ENCODE data around the gene CRNN.

CRNN gene

DNA sequence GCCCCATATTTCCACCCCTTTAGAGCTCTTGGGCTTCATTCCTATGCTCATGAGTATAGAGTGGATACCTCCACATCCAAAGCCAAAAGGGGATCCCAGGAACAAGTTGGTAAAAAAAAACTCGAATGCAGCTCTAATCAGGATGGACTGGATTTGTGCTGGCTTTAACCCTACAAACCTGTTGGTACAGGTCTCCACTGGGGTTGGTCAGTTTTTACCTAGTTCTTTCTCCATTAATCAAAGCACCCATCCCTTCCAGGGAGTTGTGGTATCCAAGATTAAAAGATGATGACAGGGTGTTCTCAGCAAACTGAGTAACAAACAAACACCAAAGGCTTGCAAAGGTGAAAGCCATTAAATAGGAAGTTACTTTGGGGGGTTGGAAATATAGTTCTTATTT, 5.9 kb upstream of the CRNN start:
- DNase-seq (ENCODE audit: low read depth): no peak

DNA sequence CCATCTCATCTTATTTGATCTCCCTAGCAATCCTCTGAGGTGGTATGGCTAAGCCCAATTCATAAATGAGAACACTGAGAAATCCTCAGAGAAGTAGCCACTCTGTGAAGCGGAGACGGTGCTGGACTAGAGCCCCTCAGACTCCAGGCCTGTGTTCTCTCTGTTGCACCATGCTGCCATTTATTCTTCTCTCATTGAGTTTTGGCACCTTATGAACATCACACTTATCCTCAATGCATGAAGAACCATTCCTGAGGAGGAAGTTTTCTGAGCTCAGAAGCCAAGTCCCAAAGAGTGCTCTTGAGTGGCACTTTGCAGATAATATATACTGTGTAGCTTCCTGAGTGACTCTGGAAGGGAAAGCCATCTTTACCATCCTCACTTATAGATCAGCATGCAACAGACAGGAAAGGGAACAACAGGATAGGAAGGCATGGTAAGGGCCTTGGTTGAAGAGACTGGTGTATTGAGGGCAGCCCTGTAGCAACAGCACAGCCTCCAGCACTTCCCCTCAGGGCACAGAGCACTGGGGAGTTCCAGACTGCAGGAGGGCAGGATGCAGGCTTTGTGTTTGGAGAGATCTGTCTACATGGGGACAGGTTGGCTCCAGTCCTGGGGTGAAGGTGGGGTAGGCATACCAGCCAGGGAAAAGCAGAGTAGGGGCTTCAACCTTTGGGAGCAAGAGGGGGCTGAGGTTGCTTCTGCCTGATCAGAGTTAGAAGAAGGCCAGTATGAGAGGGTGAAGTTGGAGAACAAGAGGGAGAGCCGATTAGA, 1.6 kb upstream of the CRNN start:
- no peak for DNase-seq (ENCODE audit: low read depth)

DNA sequence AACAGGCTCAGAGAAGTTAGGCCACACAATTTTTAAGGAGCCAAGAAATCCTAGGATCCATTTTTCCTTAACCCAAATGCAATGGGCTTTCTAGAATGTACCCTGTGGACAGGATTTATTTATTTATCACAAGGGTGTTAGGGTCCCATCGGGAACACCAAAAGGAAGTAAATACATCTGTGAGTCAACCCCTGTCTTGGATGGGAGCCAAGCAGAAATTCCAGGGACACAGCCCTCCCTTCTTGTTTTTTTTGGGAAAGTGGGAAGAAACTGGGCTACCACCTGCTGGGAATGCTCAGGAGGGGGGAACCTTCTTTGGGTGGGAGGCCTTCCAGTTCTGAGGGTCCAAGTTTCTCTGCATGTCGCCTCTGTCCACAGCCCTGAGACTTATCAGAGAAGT, 1.3 kb downstream of the CRNN start:
- no peak for DNase-seq (ENCODE audit: low read depth)

DNA sequence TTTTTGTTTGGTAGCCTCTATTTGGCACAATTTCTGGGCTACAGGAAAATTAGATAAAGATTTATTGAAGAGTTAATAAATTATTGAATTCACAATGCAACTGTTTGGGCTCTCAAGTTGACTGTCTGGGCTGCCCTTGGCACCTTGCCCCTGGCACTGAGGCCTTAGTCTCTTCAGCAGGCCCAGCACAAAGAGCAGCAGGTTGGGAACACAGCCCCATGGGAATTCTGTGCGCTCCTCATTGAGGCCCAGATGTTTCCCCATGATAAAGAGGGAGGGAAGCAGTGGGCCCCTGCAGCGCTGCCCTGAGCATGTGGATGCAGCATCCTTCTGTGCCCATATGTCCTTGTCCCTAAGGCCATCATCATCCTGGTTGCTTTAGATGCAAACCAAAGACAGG, 2.9 kb downstream of the CRNN start:
- no peak for DNase-seq (ENCODE audit: low read depth)

DNA sequence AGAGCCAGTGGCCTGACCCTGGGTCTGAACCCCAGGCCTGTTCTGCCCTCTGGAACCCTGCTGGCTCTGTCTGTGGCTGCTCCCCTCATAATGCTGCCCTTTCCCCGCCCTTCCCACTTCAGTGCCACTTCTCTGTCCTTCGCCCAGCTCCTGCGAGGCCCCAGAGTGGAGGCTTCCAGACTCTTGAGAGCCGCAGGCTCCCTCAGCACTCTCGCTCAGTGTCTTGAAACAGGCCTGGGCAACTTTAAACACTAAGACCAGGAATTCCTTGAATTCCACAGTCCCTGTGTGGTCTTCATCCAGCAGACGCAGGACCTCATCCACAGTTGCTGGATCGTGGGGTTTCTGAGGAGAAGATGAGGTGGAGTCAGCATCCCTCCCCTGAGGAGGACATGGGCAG, 3.5 kb downstream of the CRNN start:
- DNase-seq (ENCODE audit: low read depth): no peak

DNA sequence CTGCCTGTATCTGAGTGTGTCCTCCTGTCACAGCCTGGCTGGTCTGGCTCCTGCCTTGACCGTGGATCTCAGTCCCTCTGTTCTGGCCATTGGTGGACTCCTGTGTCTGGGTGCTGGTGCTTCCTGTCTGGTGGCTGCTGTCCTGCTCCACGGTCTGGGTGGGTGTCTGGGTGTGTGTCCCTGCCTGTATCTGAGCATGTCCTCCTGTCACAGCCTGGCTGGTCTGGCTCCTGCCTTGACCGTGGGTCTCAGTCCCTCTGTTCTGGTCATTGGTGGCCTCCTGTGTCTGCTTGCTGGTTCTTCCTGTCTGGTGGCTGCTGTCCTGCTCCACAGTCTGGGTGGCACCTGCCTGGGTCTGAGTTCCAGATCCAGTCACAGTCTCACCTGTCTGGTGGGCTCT, 4.0 kb downstream of the CRNN start:
- DNase-seq (ENCODE audit: low read depth): no peak

DNA sequence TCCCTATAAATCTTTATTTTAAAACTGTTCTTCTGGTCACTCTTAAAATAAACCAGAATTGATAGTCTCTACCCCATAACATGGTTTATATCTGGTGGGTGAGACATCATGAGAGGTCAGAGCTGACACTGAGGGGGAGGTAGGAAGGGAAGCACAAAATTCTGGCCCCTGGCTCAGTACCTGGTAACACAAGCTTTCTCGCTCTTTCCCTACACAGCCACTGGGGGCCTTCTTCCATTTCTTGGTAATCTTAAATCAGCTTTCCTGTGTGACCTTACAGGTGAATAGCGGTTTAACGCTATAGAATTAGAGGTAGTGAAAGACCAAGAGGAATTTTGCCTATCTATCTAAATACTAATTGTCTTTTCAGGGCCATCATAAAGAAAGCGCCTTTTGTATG, 5.4 kb downstream of the CRNN start:
- no peak for DNase-seq (ENCODE audit: low read depth)

DNA sequence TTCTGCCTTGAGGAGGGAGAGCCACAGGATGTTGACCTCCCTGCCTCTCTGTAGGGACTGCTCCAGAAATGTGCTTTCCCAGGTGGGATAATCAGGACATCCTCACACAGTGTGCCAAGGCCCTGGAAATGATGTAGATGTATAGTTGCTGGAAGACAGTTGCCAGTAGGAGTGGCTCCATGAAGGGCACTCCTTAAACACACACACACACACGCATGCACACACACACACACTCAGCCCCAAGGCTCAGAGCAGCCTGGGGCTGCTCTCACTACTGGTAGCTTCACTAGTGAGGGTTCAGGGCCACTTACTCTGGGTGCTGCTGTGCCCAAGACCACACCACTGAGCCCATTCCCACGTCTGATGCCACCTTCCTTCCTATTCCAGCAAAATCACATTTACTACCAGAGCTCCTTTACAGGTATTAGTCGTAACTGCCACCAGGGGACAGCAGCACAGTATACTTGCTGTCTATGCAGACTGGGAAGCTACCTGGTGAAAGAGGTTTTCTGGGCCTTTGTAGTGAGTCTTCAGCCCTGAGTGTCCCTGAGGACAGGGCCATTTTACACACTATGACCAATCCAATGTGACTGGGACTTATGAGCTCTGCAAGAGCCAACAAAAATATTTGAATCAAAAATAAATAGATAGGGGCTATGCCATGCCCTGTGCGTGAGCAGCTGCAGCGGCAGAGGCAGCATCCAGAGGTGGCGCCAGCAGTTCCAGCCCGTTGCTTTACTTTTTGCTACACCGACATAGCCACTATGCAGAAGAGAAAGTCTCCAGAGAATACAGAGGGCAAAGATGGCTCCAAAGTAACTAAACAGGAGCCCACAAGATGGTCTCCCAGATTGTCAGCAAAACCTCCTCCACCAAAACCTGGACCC, 15.0 kb downstream of the CRNN start:
- no peak for DNase-seq (ENCODE audit: low read depth)

DNA sequence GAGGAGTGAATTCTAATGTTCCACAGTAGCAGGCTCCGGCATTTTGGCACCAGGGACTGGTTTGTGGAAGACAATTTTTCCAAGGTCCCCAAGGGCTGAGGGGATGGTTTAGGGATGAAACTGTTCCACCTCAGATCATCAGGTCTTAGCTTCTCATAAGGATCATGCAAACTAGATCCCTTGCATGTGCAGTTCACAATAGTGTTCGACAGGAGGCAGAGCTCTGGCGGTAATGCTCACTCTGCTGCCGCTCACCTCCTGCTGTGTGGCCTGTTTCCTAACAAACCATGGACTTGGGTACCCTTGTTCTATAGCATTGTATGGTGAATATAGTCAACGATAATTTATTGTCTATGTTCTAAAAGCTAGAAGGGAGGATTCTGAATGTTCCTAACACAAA, 16.6 kb downstream of the CRNN start:
- DNase-seq (ENCODE audit: low read depth): no peak

DNA sequence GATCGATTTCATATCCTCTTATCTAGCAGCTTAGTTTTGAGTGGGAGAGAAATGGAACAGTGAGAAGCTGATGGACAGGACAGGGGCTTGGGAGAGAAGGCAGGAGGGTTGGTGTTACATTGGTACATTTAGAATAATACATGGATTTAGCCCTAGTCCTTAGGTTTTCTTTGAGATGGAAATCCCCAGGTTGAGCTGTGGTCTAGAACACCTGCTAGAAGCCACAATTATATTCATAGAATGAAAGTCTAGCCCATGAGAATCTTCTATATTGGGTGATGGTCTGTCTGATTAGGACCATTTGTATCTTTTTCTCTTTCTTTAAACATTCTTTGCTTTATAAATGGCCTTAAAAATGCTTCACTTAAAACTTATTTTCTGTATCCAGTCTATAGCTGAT, 19.9 kb downstream of the CRNN start:
- DNase-seq (ENCODE audit: low read depth): no peak

DNA sequence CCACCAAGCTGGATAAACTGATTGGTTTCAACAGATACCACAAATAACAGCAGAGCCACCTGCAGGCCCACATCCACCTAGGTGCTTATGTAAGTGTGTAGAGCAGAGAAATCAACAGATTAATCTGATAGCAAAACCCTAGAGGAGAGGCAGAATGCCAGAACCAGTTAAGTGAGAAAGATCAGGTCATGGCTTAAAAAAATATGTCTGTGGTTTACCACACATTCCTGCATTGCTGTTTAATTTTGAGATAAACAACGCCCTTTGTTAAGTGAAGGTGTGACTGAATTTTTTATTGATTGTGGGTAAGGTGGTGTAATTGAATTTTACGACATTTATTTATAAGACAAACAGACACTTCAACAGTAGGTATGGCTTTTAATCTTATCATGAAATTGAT, 21.2 kb downstream of the CRNN start:
- no peak for DNase-seq (ENCODE audit: low read depth)

DNA sequence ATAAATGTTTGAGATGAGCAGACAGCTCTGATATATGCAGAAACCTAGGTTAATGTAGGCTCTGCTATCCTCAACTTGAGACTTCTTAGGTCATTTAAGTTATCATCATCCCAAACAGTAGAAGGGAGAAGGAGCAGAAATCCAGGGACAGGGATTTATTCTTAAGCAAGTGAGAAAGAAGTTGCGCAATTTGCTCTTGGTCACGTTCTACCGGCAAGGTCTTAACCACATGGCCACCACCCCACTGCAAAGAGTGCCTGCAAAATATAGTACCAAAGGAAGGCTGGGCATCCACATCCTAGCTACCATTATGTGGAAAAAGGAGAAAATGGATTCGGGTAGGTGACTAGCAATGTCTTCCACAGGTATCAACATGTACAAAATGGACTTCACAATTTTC, 25.2 kb downstream of the CRNN start:
- DNase-seq (ENCODE audit: low read depth): no peak

DNA sequence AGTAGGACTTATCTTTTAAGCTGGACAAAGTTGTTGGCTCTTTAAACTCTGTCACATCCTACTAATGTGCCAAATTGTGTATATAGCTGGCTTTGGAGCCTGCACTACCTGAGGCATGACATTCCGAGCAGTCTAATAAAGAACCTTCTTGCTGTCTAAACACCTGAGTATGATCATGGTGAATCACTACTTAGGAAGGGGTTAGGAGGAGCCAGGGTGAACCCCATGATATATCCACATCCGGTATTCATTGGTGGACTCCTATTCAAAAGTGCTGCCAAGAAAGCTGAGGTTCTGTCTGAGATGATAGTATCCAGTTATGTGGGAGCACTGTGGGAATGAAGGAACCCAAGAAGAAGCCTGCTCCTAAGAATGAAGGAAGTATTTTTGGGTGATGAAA, 27.1 kb downstream of the CRNN start:
- DNase-seq (ENCODE audit: low read depth): no peak

DNA sequence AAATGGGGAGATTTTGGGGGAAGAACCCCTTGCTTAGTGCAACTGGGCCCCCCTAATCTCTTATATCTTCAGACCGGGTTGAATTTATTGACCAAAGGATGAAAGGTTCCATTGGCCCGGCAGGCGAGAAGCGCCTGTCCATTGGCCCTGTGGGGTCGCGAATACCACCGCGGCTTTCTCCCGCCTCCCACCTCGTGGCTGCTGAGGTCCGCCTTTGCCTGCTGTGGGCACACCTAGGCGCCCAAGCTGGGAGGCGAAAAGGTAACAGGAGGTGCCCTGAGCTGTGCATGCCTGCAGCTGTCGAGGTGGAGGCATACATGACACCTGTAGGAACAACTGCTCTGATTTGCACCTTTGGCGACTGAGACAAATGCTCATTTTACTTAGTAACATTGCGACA, 33.1 kb downstream of the CRNN start:
- no peak for DNase-seq (ENCODE audit: low read depth)

DNA sequence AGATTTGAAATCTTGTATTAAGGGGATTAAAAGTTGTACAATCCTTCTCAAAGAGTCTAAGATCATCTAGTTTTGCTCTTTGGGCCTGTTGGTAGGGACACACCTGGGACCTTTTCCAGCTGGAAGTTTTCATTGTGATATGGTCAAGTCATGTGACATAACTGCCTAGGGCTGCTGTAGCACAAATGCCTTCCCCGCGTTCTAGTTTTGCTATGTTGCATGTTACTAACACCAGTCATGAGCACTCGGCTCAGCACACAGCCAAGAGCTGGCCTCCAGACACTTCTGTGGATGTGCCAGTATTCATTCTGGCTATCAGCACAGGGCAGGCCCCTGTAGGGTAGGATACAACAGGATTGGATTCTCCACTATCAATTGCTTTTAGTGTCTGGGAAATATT, 39.6 kb downstream of the CRNN start:
- DNase-seq (ENCODE audit: low read depth): no peak

DNA sequence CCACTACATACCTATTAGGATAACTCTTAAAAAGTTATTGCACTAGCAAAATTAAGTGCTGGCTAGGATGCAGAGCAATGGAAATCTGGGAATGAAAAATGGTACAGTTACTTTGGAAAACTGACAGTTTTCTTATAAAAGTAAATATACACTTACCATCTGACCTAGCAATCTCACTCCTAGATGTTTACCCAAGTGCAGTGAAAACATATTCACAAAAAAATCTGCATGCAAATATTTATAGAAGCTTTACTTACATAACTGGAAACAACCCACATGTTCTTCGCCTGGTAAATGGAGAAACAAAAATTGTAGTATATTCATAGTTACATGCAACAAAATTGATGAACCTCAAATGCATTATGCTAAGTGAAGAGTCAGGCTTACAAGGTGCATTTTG, 41.4 kb downstream of the CRNN start:
- DNase-seq (ENCODE audit: low read depth): no peak

DNA sequence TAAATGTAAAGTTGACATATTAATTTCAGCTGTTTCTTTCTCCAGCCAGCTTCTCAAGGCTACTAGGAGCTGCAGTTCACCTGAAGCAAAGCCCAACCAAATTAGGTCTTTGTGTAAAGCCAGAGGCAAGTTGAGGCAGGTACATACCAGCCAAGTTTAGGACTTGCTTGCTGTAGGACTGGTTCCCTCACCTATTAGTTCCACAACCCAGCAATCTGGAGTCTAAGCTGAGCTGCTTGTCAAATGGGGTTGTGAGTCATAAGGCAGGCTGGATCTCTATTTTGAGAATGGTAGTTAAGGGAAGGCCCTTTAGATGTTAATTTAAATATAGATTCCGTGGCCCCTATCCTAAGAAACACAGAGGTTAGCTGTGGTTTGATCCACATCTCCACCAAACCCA, 46.6 kb downstream of the CRNN start:
- DNase-seq (ENCODE audit: low read depth): no peak

DNA sequence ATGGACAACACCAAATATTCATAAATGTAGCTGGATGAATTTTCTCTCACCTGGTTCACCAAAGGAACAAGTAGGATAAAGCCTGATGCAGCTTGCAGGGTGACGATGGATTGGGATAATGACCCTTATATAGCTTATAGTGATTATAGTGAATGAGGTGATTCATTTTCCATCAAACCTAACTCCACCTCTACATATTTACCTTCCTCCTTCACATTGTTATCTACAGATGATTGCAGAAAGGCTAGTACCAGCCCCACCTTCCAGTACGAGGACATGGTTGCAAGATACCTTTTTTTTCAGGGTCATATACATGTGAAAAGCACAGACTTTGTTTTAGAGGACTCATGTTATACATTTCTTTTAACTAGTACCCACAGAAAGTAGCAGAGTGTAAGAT, 54.2 kb downstream of the CRNN start, which contains the start of gene FLG2:
FLG2 (minus strand) TSS at position 101 of the 400 bp plus-strand sequence. CDS start 1,122 bp downstream, outside the sequence.
- no peak for DNase-seq (ENCODE audit: low read depth)

Measured in activated T-cell treated with anti-CD3 and anti-CD28 coated beads for 1 hour (primary cell).